Stimulated activated CD4-positive, alpha-beta T cell treated with anti-CD3 and anti-CD28 coated beads, TNF-alpha, amount 100 ng/mL, for 4 hours (primary cell): ENCODE data around the gene WDR41.
"Not testable (repeated sequence)": the region's sequence is repeated elsewhere in the genome, so short reads cannot be mapped to it uniquely, and the experiment has no call there.

Experiments
- DNase-seq, 3 experiments: peaks; one replicate each; pipeline ENCODE4 v3.0.0-alpha.2; 2020; ENCODE audit warnings: low read depth in 3 of 3

Gene WDR41, protein sequence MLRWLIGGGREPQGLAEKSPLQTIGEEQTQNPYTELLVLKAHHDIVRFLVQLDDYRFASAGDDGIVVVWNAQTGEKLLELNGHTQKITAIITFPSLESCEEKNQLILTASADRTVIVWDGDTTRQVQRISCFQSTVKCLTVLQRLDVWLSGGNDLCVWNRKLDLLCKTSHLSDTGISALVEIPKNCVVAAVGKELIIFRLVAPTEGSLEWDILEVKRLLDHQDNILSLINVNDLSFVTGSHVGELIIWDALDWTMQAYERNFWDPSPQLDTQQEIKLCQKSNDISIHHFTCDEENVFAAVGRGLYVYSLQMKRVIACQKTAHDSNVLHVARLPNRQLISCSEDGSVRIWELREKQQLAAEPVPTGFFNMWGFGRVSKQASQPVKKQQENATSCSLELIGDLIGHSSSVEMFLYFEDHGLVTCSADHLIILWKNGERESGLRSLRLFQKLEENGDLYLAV

DNA sequence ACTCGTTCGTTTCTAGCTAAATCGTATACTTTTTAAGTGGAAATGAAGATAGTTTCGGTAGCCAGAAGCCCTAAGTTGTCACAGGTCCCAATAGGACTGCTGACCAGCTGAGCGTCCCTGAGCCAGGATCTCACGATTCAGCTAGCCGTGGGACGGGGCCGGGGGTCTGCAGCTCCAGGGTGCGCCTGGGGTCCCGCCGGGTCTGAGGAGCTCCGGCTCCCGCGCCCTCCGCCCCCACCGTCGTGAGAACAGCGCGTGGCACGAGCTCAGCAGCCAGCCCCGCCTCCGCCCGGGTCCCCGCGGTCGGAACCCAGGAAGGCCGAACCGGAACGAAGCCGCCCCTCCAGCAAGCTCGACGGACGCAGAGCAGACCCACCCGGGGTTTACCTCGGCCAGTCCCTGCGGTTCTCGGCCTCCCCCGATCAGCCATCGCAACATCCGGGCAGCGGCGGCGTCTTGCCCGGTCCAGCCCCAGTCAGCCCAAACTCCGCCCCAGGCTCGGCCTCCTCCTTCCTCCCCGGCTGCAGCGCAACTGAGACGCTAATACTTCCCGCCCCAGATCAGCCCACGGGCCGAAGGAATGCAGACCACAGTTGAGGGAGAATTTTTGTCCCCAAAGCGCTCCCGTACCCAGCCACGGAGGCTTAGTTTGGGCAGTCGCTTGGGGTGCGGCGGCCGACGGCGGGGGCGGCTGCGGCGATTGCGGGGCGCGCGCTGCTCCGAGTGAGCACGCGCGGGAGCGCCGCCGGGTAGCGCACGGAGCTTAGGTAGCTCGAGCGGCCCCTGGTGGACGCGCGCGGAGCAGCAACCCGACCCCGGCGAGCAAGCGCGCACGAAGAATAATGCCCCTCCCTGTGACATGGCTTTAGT, at the start of gene WDR41:
Gene WDR41 (minus strand): TSS at position 534 of the 870 bp plus-strand sequence. CDS start 96 bp downstream, at position 438.
- peak; percentile 71 to 85 (median 74) for DNase-seq

- DNase-seq, result no peak
These were observed 39.2 kb upstream of the WDR41 start for GRCh38 chr5:77531297-77531696.

GRCh38 chr5:77518304-77518703, 26.2 kb upstream of the WDR41 start:
- DNase-seq, result no peak

GRCh38 chr5:77514457-77514856, 22.3 kb upstream of the WDR41 start:
- no peak for DNase-seq

GRCh38 chr5:77513321-77513720, 21.2 kb upstream of the WDR41 start:
- no peak for DNase-seq

DNA sequence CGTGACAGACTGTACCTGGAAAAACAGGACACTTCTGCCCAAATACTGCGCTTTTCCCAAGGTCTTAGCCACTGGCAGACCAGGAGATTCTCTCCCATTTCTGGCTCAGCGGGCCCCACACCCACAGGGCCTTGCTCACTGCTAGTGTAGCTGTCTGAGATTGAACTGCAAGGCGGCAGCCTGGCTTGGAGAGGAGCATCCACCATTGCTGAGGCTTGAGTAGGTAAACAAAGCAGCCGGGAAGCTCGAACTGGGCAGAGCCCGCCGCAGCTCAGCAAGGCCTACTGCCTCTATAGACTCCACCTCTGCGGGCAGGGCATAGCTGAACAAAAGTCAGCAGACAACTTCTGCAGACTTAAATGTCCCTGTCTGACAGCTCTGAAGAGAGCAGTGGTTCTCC, 9.0 kb upstream of the WDR41 start:
- not testable (repeated sequence) for DNase-seq

DNA sequence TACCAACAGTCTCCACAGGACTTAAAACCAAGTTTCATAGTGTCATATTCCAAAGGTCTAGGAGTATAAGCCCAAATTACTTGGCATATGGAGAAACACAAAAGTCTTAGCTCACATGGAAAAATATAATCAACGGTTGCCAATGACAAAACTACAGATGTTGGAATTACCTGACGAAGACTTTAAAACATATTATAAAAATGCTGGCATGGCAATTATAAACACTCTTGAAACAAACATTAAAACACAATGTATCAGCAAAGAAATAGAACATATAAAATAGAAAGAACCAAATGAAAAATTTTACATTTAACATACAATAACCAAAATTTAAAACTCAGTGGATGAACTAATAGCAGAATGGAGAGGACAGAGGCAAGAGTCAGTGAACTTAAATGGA, 7.9 kb upstream of the WDR41 start:
- no peak for DNase-seq

- no peak for DNase-seq
These were observed 7.3 kb upstream of the WDR41 start for GRCh38 chr5:77499441-77499840.

GRCh38 chr5:77498952-77499351, 6.8 kb upstream of the WDR41 start:
- DNase-seq, result no peak

DNA sequence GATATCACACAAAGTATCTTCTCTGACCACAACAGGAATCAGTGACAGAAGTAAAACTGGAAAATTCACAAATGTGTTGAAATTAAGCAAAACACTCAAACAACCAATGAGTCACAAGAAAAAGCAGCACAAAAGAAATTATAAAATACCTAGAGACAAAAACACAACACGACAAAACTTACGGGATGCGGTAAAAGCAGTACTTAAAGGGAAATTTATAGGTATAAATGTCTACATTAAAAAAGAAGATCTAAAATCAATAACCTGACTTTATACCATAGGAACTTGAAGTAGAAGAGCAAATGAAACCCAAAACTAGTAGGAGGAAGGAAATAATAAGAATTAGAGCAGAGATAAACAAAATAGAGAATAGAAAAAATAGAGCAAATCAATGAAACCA, 2.8 kb upstream of the WDR41 start:
- DNase-seq, result no peak

GRCh38 chr5:77492653-77493000, 511 bp upstream of the WDR41 start:
- no peak for DNase-seq

DNA sequence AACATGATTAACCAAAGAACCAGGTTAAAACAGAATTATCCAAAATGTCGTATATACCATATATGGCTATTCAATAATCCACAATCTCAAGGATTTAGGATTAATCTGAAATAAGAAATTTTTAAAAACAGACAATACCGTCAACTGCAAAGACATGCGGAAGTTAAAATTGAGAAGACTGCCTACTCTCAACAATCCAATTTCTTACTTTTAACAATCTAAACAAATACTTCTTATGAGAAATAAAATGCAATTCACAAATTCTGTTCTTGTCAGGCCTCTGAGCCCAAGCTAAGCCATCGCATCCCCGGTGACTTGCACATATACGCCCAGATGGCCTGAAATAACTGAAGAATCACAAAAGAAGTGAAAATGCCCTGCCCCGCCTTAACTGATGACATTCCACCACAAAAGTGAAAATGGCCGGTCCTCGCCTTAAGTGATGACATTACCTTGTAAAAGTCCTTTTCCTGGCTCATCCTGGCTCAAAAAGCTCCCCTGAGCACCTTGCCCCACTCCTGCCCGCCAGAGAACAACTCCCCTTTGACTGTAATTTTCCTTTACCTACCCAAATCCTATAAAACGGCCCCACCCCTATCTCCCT, 1.3 kb downstream of the WDR41 start:
- DNase-seq, result not testable (repeated sequence)

- DNase-seq, result no peak
These were observed 5.7 kb downstream of the WDR41 start for GRCh38 chr5:77486344-77486962.

DNA sequence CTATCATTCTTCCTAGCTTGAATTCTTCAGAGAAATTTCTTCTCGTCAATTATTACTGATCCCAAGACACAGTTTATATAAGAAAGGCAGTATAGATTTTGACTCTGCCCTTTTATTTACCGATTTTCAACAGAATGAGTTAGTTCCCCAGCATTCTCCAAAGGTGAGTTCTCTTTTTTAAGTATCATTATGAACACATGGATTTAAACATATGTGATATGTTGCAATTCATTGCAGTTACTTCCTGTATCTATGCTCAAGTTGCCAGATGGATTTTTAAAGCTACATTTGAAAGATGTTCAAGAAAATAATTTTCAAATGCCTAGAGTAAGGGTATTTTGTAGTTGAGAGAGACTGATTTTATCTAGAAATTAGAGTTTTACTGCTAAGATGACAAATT, 8.4 kb downstream of the WDR41 start:
- DNase-seq, result no peak

DNA sequence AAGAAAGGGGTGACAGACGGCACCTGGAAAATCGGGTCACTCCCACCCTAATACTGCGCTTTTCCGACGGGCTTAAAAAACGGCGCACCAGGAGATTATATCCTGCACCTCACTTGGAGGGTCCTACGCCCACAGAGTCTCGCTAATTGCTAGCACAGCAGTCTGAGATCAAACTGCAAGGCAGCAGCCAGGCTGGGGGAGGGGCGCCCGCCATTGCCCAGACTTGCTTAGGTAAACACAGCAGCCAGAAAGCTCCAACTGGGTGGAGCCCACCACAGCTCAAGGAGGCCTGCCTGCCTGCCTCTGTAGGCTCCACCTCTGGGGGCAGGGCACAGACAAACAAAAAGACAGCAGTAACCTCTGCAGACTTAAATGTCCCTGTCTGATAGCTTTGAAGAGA, 17.1 kb downstream of the WDR41 start:
- DNase-seq, result not testable (repeated sequence)

GRCh38 chr5:77468875-77469274, 23.2 kb downstream of the WDR41 start:
- DNase-seq, result not testable (repeated sequence)

- DNase-seq, result no peak
These were observed 28.2 kb downstream of the WDR41 start for GRCh38 chr5:77463905-77464304.

- no peak for DNase-seq
These were observed 30.8 kb downstream of the WDR41 start for GRCh38 chr5:77461287-77461686.

- no peak for DNase-seq
These were observed 38.0 kb downstream of the WDR41 start for GRCh38 chr5:77454123-77454522.

DNA sequence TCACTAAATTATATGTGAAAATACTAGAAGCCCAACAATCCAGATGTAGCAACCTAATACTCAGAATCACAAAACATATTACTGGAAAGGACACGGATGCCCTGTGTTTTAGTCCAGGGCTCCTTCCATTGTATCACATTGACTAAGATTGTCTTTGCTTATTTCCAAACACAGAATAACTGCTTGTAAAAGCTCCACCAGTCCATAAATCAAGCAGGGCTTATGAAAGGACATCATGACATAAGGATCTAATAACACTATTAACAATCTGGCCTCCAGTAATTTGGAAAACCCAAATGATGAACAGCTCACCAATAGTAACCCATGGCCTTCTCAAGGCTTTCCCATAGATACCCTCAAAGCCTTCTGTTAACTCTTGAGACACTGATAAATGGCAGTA, 39.8 kb downstream of the WDR41 start:
- no peak for DNase-seq

DNA sequence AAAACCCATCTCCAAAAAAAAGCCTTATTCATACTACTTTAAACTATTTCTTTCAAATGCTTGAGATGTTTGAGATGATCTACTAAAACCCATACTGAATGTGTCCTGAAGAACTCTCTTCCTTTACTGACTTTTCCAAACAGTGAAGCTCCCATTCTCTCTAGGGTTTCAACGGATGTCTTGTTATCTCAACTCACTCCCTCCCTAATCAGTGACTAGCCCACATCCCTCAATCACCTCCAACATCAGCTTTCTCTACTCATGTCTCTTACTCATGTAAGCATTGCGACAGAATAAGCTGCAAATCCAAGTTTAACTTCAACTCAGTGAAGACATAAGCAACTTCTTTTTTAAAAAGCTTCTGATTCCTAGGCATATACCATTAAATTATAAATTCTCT, 42.1 kb downstream of the WDR41 start:
- DNase-seq, result no peak

GRCh38 chr5:77449277-77449676, 42.8 kb downstream of the WDR41 start:
- no peak for DNase-seq
